T47D (cell line): ENCODE measurements around the gene MAPK12.
A peak's percentile ranks its signal among the peaks of the same experiment; 100 is the strongest.

Experiments used
- DNase-seq, 2 experiments: peaks; one replicate each; pipeline versions ENCODE4 v3.0.0 to v3.0.0-alpha.2; 2011 to 2012; ENCODE audit warnings: low read depth in 1 of 2, low spot score in 1 of 2
- JUND ChIP-seq: IDR thresholded peaks from 2 replicates; pipeline ENCODE4 v1.6.1; 2012; ENCODE audit warnings: low read depth
- in situ Hi-C: cut with HindIII; loops from 2 replicates; pipeline ENCODE4 v1.10.0; 2016; ENCODE audit warnings: low sequenced_read_pairs, low pct_unique_long_range_greater_than_20kb

The MAPK12 gene

GRCh38 chr22:50264946-50265669 is 3.6 kb upstream of the MAPK12 start:
- no peak for TF ChIP-seq JUND
- no peak for DNase-seq
- in situ Hi-C loops = no loop called here

DNA sequence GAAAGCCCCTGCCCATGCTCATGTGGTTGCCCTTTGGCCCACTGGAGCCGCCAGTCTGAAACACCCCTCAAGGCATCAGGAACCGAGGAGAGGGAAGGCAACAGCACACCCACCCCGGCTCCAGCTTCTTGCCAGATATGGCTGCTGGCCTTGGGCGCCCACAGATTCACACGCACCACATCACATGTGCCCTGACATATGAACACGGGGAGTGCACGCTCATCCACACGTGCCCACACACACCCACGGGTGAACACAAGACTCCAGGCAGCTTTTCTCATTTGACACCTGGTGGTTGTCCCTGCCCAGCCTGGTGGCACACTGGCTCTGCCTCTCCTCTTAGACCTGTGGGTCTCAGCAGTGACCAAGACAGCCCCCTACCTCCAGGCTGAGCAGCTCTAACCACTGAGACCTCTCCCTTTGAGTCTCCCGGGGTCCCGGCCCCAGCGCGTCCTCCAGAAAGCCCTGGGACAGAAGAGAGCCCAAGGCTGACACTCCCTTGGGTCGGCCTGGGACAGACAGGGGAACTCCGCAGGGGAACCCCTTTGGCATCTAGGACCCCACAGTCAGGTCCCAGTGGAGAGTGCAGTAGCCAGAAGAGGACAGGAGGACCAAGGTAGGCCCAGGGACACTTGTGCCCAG is 2.7 kb upstream of the MAPK12 start:
- DNase-seq = no peak
- in situ Hi-C loops = no loop called here
- TF ChIP-seq JUND = no peak

DNA sequence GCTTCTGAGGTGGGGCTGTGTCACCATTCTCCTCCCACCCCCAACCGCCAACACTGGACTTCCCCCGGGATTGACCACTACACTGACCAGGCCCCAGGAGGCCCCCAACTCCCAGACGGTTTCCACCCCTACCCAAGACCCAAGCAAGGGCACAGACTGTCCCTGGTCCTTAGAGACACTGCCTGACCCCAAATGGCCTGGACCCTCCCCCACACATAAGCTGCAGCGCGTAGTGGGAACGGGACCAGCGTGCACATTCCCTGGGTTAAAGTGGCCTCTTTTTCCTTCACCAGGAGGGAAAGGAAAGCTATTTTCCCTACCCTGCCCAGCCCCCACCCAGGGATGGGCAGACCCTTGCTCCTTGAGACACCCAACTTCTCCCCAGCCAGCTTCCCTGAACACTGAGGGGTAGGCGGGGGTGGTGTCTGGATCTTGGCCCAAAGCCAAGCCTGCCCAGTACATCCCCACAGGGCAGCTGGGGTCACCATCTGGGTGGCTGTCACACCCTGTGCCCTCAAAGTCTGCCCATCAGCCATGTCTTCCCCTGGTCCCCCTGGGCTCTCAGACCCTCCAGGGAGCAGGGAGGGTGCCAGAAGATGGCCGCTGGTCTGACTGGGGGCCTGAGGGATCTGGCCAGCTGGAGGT is 1.6 kb upstream of the MAPK12 start:
- in situ Hi-C loops = no loop called here
- no peak for TF ChIP-seq JUND
- no peak for DNase-seq

- in situ Hi-C loops = no loop called here
- no peak for TF ChIP-seq JUND
- DNase-seq = no peak
Measured at GRCh38 chr22:50262460-50262911, 1.0 kb upstream of the MAPK12 start.

GRCh38 chr22:50260801-50261614 is 475 bp downstream of the MAPK12 start:
- TF ChIP-seq JUND = no peak
- in situ Hi-C loops = no loop called here
- peak; percentile 41 to 62 for DNase-seq

GRCh38 chr22:50260434-50260800 is 1.1 kb downstream of the MAPK12 start:
- no peak for TF ChIP-seq JUND
- in situ Hi-C loops = no loop called here
- no peak for DNase-seq

DNA sequence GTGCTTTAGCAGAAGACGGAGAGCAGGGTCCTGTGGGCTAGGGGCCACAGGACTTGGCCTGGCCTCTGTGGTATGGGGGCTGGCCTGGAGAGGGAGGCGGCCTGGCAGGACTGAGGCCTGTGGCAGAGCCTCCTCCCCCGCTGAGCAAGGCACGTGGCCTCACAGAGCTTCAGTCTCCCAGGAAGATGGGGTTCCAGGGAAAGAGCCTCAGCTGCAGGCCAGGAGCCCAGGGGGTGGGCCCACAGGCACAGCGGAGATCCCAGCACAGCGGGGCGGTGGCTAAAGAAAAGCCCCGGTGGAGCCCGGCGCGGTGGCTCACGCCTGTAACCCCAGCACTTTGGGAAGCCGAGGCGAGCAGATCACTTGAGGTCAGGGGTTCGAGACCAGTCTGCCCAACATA is 2.2 kb downstream of the MAPK12 start:
- in situ Hi-C loops = no loop called here
- no peak for DNase-seq
- no peak for TF ChIP-seq JUND

DNA sequence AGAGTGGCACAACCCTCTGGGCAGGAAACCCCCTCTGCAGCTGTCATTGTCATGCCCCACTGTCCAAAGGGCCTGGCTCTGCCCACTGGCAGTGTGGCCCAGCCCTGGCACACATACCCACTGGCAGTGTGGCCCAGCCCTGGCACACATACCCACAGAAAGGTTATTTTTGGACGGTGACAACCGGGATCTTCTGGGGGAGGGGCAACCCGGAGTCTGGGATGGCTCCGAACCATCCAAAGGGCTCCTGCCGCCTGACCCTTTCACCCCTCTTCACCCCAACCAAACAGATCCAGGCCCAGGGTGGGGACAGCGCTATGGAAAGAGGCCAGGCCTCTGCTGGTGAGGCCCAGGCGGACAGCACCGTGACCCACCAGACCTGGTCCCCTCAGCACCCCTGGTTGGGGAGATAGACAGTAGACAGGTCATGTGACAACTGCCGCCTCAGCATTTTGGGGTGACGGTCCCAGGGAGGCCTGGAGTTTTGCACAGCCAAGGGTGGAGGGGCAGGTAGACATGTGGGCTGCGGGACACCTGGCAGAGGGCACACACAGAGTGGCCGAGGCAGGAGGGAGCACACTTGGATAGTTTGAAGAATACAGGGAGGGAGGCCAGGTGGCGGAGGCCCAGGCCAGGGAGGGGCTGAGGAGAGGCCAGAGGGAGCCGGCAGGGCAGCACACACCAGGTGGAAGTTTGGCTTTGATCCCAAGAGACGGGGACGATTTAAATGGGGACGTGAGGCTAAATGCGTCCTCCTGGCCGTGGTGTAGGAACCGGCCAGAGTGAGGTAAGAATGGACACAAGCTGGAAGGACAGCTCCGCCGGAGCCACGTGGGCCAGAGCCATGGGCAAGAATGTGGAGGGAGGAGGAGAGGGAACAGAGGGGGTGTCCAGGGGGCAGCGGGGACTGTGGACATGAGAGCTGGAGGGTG is 2.9 kb downstream of the MAPK12 start:
- in situ Hi-C loops = no loop called here
- no peak for TF ChIP-seq JUND
- no peak for DNase-seq

DNA sequence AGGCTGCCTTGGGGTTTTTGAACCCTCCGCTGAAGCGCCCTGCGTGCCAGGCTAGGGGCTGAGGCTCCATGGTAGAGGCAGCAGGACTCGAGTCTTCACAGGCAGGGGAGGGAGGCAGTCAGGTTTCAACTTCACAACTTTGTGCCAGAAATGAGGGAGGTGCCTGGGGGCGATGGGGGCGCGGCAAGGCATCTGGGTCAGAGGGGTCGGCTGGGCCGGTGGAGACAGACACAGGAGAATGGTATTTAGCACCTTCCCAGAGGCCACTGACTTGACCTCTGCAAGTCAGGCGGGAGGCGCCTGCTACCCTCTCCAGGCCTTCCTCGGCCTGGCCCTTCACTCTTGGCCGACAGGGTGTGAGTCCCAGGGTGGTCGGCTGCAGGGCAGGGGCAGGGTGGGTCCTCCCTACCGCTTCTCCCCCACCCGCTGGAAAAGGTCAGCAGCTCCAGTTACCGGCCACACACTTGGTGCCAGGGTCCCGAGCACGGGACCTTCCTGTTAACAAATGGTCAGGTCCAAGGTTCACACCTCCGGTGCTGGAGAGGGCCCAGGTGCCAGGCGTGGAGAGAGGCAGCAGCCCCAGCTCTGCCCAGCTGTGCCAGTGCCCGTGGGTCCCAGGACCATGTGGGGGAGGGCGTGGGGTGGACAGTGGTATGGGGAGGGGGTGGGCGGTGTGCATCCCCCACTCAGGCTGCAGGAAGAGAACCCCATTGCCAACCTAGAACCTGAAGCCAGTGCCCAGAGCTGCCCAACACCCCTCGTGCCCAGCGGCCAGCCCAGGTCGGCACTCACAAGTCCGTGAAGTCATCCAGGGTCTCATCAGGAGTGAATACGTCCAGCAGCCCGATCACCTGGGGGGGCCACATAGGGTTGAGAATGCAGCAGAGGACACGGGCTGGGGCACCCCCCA is 3.8 kb downstream of the MAPK12 start:
- in situ Hi-C loops = no loop called here
- DNase-seq = no peak
- no peak for TF ChIP-seq JUND

DNA sequence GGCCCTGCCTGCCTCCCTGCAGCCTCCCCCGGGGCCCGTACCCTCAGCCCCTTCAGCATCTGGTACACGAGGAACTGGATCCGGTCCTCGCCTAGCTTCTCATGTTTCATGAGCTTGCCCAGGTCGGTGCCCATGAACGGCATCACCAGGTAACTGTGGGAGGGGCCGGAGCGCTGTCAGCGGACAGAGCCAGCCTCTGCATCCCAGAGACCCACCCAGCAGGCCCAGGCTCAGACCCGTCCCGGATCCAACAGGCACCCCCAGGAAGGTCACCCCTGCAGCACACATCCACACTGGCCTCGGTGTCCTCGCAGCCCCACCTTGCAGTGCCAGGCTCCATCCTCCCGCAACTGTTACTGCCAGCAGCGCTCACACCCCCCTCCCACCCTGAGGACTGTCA is 4.4 kb downstream of the MAPK12 start:
- in situ Hi-C loops = no loop called here
- TF ChIP-seq JUND = no peak
- DNase-seq = no peak
